ENCODE measurements around the gene IWS1. TPM values are rescaled to one million over a fixed set of nuclear protein-coding genes. Genes with fewer than 3 reads are reported as not detected.

The IWS1 gene
- total RNA-seq, 4 donors from 2014 or later: 8.5 to 47.4 (median 33.1) TPM

- Histone ChIP-seq H3K4me1 (no peaks in the 10 kb centered on the region), H3K9me3 (no peaks in the 10 kb centered on the region), H3K27me3 (no peaks in the 10 kb centered on the region), H3K27ac (no peak overlapping the region), H3K4me3 (no peak overlapping the region), H3K36me3 (no peaks in the 10 kb centered on the region)
- no peak for TF ChIP-seq POLR2A (IDR thresholded peaks at IDR 0.05)
- TF ChIP-seq, protein P1, sequence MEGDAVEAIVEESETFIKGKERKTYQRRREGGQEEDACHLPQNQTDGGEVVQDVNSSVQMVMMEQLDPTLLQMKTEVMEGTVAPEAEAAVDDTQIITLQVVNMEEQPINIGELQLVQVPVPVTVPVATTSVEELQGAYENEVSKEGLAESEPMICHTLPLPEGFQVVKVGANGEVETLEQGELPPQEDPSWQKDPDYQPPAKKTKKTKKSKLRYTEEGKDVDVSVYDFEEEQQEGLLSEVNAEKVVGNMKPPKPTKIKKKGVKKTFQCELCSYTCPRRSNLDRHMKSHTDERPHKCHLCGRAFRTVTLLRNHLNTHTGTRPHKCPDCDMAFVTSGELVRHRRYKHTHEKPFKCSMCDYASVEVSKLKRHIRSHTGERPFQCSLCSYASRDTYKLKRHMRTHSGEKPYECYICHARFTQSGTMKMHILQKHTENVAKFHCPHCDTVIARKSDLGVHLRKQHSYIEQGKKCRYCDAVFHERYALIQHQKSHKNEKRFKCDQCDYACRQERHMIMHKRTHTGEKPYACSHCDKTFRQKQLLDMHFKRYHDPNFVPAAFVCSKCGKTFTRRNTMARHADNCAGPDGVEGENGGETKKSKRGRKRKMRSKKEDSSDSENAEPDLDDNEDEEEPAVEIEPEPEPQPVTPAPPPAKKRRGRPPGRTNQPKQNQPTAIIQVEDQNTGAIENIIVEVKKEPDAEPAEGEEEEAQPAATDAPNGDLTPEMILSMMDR (IDR thresholded peaks at IDR 0.05): no peak
- DNase-seq: no peak
- intact Hi-C loops (cut with DNase I; ENCODE audit: low total_unique reads): no loop called here
These were observed 89.2 kb downstream of the IWS1 start for GRCh38 chr2:127437056-127437455.

DNA sequence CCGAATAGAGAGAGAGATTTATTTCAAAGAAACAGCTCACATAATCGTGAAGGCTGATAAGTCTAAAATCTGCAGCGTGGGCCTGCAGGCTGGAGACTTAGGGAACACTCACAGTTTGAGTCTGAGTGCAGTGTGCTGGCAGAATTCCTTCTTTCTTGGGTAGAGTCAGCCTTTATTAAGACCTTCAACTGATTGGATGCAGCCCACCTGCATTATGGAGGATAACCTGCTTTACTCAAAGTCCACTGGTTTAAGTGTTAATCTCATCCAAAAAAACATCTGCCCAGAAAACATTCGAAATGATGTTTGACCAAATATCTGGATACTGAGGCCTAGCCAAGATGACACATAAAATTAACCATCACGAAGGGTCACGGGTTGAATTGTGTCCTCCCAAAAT is 91.8 kb downstream of the IWS1 start:
- TF ChIP-seq, protein P1 (IDR thresholded peaks at IDR 0.05): no peak
- TF ChIP-seq POLR2A (IDR thresholded peaks at IDR 0.05): no peak

GRCh38 chr2:127431408-127432023 is 94.8 kb downstream of the IWS1 start:
- DNase-seq: no peak
- no peaks in the 10 kb centered on the region for H3K27me3 ChIP-seq

More for the DNA sequence above, 91.8 kb downstream of the IWS1 start:
- Histone ChIP-seq H3K36me3 (no peaks in the 10 kb centered on the region), H3K4me3 (no peak overlapping the region), H3K27ac (no peak overlapping the region), H3K27me3 (no peaks in the 10 kb centered on the region), H3K4me1 (no peaks in the 10 kb centered on the region), H3K9me3 (no peaks in the 10 kb centered on the region)
- intact Hi-C loops (cut with DNase I; ENCODE audit: low total_unique reads): no loop called here
- DNase-seq: no peak

More at GRCh38 chr2:127431408-127432023, 94.8 kb downstream of the IWS1 start:
- Histone ChIP-seq H3K9me3 (no peaks in the 10 kb centered on the region), H3K4me1 (no peaks in the 10 kb centered on the region), H3K36me3 (no peaks in the 10 kb centered on the region), H3K27ac (no peak overlapping the region), H3K4me3 (no peak overlapping the region)
- TF ChIP-seq, protein P1 (IDR thresholded peaks at IDR 0.05): no peak
- no peak for TF ChIP-seq POLR2A (IDR thresholded peaks at IDR 0.05)
- intact Hi-C loops (cut with DNase I; ENCODE audit: low total_unique reads): no loop called here

Small RNA genes within 50 kb of the gene (small RNA-seq; reads per million reads assigned to genes)
- not detected for gene RNU4-48P

Other genes starting within 250 kb of the IWS1 start
- gene ERCC3, start 232.3 kb downstream of the IWS1 start, total RNA-seq: 100 to 1,000 TPM in 1 of 4 donors, 10 to 100 TPM in 3; 47.6 to 153 (median 57.5) TPM
- 10 to 100 TPM; 25.9 to 98.4 (median 75.0) TPM for gene MAP3K2, start 138.5 kb downstream of the IWS1 start, total RNA-seq
- gene PROC, start 108.1 kb downstream of the IWS1 start, total RNA-seq: under 1 TPM in 1 of 4 donors, not detected in 3; 0.21 TPM
- under 1 TPM; 0.21 to 0.48 (median 0.28) TPM for gene MYO7B, start 9.2 kb upstream of the IWS1 start, total RNA-seq
- under 1 TPM in 1 of 4 donors, not detected in 3; 0.41 TPM for gene GPR17, start 119.7 kb upstream of the IWS1 start, total RNA-seq
- 100 to 1,000 TPM in 1 of 4 donors, 10 to 100 TPM in 3; 15.8 to 298 (median 66.2) TPM for gene LIMS2, start 149.0 kb upstream of the IWS1 start, total RNA-seq
- 10 to 100 TPM in 2 of 4 donors, 1 to 10 TPM in 2; 5.9 to 27.2 (median 11.1) TPM for gene SFT2D3, start 175.0 kb upstream of the IWS1 start, total RNA-seq

Data from uterus (tissue), 4 donors.